ENCODE data around the gene PDLIM3.

GRCh38 chr4:185540487-185541120 lies 5.3 kb upstream of the PDLIM3 start:
- no peak for TF ChIP-seq CTCF (IDR thresholded peaks at IDR 0.05)
- TF ChIP-seq POLR2A (IDR thresholded peaks at IDR 0.05), result no peak
